DOHH2 (cell line): ENCODE data around the gene SARNP.

ENCODE experiments used
- H3F3A ChIP-seq: fragments of 200-600 bp; sonication (generic), shearing (Covaris generic); 2 replicates; pipeline ENCODE4 v1.6.0; 2016; ENCODE audit warnings: antibody characterized with exemption, mild to moderate bottlenecking; ENCODE audit not compliant: control insufficient read depth, insufficient read depth
- H3K27ac ChIP-seq: fragments of 200-600 bp; sonication (generic); 2 replicates; pipeline ENCODE4 v1.5.1; 2014; ENCODE audit warnings: low read depth, mild to moderate bottlenecking, low read length, moderate library complexity
- H3K27me3 ChIP-seq: fragments of 200-600 bp; sonication (generic); 2 replicates; pipeline ENCODE4 v1.6.1; 2014; ENCODE audit warnings: mild to moderate bottlenecking, low read length, mixed read lengths; ENCODE audit not compliant: control insufficient read depth
- H3K36me3 ChIP-seq: fragments of 200-600 bp; sonication (generic); 2 replicates; pipeline ENCODE4 v1.6.1; 2014; ENCODE audit warnings: mild to moderate bottlenecking, low read length, moderate library complexity, mixed read lengths; ENCODE audit not compliant: control insufficient read depth
- H3K4me1 ChIP-seq: fragments of 200-600 bp; sonication (generic); 2 replicates; pipeline ENCODE4 v1.6.1; 2014; ENCODE audit warnings: mild to moderate bottlenecking, low read length, mixed read lengths; ENCODE audit not compliant: control insufficient read depth
- H3K4me2 ChIP-seq: fragments of 200-600 bp; sonication (generic); 2 replicates; pipeline ENCODE4 v1.6.0; 2014; ENCODE audit warnings: mild to moderate bottlenecking, low read length, moderate library complexity
- H3K4me3 ChIP-seq: fragments of 200-600 bp; sonication (generic); 2 replicates; pipeline ENCODE4 v1.5.1; 2014; ENCODE audit warnings: mild to moderate bottlenecking, low read length, mixed read lengths
- H3K79me2 ChIP-seq: fragments of 200-600 bp; sonication (generic); 2 replicates; pipeline ENCODE4 v1.6.1; 2014; ENCODE audit warnings: mild to moderate bottlenecking, low read length, mixed read lengths; ENCODE audit not compliant: control insufficient read depth
- H3K9me2 ChIP-seq: fragments of 200-600 bp; sonication (generic); replicated peaks from 2 replicates; pipeline ENCODE4 v1.6.1; 2014; ENCODE audit warnings: mild to moderate bottlenecking, low read length, mixed read lengths; ENCODE audit not compliant: control insufficient read depth
- H3K9me3 ChIP-seq: fragments of 200-600 bp; sonication (generic); 2 replicates; pipeline ENCODE4 v1.6.1; 2014; ENCODE audit warnings: antibody characterized with exemption, low read length, mixed read lengths; ENCODE audit not compliant: control insufficient read depth, insufficient read depth
- H4K20me1 ChIP-seq: fragments of 200-600 bp; sonication (generic); 2 replicates; pipeline ENCODE4 v1.6.0; 2014; ENCODE audit warnings: low read depth, mild to moderate bottlenecking, antibody characterized with exemption, low read length, moderate library complexity; ENCODE audit not compliant: control insufficient read depth, insufficient read depth
- EZH2phosphoT487 ChIP-seq: fragments of 200-600 bp; sonication (generic); IDR thresholded peaks from 2 replicates; pipeline ENCODE4 v1.6.1; 2017; ENCODE audit warnings: borderline replicate concordance, mild to moderate bottlenecking, antibody characterized with exemption, low read length, moderate library complexity, mixed read lengths
- TF ChIP-seq, protein P1 (sequence below): fragments of 200-600 bp; sonication (generic); IDR thresholded peaks from one replicate; pipeline ENCODE4 v1.5.1; 2014; ENCODE audit warnings: antibody characterized with exemption, mild to moderate bottlenecking, low read depth, low read length; ENCODE audit not compliant: poor library complexity, severe bottlenecking

Gene SARNP

DNA sequence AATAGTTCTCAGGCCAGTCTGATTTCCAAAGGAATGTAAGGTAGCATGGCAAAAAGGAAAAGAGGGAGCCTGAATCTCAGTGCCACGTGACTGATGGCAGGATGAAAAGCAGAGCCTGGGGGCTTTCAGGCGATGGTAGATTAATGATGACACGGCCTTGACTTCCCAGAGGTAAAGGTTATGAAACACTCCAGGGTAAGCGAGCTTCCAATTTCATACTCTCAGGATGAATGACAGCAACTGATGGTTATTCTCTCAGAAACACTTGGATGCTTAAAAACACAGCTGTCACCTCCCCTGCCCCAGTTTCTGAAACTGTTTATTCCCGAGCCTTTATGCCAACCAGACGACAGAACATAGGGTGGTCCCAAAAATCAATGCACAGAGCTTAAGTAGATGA lies 45.8 kb downstream of the SARNP start:
- H3K27ac ChIP-seq: no peak overlapping the region
- no peaks in the 10 kb centered on the region for H3K27me3 ChIP-seq
- H3K79me2 ChIP-seq: peaks cover 18% of the 10 kb centered on the region
- H3K9me2 ChIP-seq: no peaks in the 10 kb centered on the region
- H3F3A ChIP-seq: peaks cover 1% of the 10 kb centered on the region; the same call in 1 of the 2 replicates
- H4K20me1 ChIP-seq: peaks cover under 1% of the 10 kb centered on the region; the same call in 1 of the 2 replicates
- no peaks in the 10 kb centered on the region for H3K4me1 ChIP-seq
- H3K36me3 ChIP-seq: peaks cover 63% of the 10 kb centered on the region
- no peaks in the 10 kb centered on the region for H3K9me3 ChIP-seq
- no peak overlapping the region for H3K4me3 ChIP-seq
- no peak for TF ChIP-seq EZH2phosphoT487
- TF ChIP-seq, protein P1, sequence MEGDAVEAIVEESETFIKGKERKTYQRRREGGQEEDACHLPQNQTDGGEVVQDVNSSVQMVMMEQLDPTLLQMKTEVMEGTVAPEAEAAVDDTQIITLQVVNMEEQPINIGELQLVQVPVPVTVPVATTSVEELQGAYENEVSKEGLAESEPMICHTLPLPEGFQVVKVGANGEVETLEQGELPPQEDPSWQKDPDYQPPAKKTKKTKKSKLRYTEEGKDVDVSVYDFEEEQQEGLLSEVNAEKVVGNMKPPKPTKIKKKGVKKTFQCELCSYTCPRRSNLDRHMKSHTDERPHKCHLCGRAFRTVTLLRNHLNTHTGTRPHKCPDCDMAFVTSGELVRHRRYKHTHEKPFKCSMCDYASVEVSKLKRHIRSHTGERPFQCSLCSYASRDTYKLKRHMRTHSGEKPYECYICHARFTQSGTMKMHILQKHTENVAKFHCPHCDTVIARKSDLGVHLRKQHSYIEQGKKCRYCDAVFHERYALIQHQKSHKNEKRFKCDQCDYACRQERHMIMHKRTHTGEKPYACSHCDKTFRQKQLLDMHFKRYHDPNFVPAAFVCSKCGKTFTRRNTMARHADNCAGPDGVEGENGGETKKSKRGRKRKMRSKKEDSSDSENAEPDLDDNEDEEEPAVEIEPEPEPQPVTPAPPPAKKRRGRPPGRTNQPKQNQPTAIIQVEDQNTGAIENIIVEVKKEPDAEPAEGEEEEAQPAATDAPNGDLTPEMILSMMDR: no peak
- no peak overlapping the region for H3K4me2 ChIP-seq

GRCh38 chr12:55767156-55767555 lies 50.4 kb downstream of the SARNP start:
- no peak overlapping the region for H3K27ac ChIP-seq
- no peaks in the 10 kb centered on the region for H3K4me1 ChIP-seq
- H3K79me2 ChIP-seq: peaks cover 11% of the 10 kb centered on the region
- no peak overlapping the region for H3K4me3 ChIP-seq
- peaks cover 66% of the 10 kb centered on the region for H3K36me3 ChIP-seq
- H3K27me3 ChIP-seq: no peaks in the 10 kb centered on the region
- no peaks in the 10 kb centered on the region for H3K9me2 ChIP-seq
- H4K20me1 ChIP-seq: no peaks in the 10 kb centered on the region
- H3F3A ChIP-seq: 0 out of 2 replicates have a peak, but pooled peaks cover 3% of the 10 kb centered on the region
- no peaks in the 10 kb centered on the region for H3K9me3 ChIP-seq
- no peak overlapping the region for H3K4me2 ChIP-seq
- TF ChIP-seq EZH2phosphoT487: no peak
- TF ChIP-seq, protein P1: no peak

GRCh38 chr12:55765736-55766290 lies 51.7 kb downstream of the SARNP start:
- Histone ChIP-seq H3K79me2 (peaks cover 6% of the 10 kb centered on the region), H3K27ac (no peak overlapping the region), H3F3A (peaks cover 5% of the 10 kb centered on the region; the same call in 1 of the 2 replicates), H3K4me1 (no peaks in the 10 kb centered on the region), H3K9me2 (no peaks in the 10 kb centered on the region), H3K4me3 (no peak overlapping the region), H3K36me3 (peaks cover 65% of the 10 kb centered on the region), H4K20me1 (no peaks in the 10 kb centered on the region), H3K4me2 (no peak overlapping the region), H3K9me3 (no peaks in the 10 kb centered on the region), H3K27me3 (no peaks in the 10 kb centered on the region)
- TF ChIP-seq EZH2phosphoT487: no peak
- TF ChIP-seq, protein P1: no peak
